ENCODE results near the gene ZNF311.

Gene ZNF311

DNA sequence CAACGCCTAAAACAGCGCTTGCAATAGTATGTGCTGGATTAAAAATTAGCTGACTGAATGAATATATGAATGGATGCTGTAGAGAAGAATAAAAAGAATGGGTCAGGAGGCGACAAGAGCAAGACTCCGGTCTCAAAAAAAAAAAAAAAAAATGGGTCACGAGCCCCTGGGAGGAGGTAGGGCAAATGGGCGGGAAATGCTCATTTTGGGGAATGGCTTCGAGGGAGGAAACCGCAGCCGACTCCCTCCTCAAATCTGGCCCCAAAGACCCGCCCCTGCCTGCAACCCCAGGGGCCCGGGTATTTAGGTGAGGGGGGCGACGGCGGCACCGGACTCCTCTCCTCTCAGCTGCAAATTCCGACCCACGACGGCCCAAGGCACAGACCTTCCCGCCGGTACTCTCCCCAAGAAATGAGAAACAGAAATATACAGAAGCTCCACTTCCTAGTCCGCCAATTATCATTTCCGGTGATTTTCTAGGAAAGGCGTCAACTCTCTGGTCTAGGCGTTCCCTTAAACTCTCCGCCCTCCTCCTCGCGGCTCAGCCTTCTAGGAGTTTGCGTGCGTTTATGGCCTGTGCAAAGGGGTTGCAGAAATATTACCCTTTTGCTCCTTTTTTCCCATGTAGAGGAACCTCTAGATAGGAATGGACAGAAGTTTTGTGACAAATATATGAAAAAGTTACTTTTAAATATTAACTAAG is at the start of gene ZNF311:
TSS of gene ZNF311 (minus strand) at position 133 of the 703 bp plus-strand sequence. CDS start 1,361 bp downstream, outside the sequence.
- peak within 1 kb of the TSS in 16 of 21 experiments; percentile 31 to 87 (median 64) for H3K27ac ChIP-seq
- H3K4me3 ChIP-seq, result peak within 1 kb of the TSS; percentile 34 to 62 (median 46)

DNA sequence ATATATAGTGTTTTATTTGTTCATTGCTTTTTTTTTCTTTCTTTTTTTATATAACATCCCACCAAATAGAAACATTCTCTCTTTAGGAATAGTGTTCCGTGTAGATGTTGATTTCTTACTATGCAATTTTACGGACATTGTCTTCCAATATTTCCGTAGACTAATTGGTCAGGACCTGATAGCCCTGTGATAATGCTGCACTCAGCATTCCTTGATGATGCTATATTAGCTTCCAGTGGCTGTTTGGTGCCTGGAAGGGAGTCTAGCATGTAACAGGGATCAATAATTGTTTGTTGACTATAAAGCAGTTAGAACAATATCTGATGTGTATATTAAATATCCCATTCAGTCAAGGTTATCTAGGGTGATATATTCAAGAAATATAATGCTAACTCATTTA is 46.6 kb upstream of the ZNF311 start:
- no peak overlapping the region for H3K27ac ChIP-seq
- H3K4me3 ChIP-seq, result no peak overlapping the region

DNA sequence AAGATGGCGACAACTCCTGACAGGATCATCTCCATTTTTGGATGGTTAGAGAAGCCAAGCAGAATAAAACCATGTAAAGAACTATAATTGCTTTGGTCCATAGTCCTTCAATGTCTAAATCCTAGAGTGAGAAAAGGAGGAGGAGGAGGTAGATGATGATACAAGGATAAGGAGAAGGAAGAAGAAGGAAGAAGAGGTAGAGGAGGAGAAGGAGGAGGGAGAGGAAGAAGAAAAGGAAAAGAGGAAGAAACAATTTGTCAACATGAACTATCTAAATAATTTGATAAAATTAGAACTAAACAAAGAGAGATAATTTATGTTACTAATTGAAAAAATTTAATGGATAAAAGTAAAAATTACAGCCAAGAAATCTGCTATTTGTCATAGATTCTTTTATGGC is 40.0 kb upstream of the ZNF311 start, which contains the start of gene OR2W1:
TSS of gene OR2W1 (minus strand) at position 101 of the 400 bp plus-strand sequence. CDS start at position 101, 0 bp downstream.
- Histone ChIP-seq H3K27ac (no peak within 1 kb of the TSS), H3K4me3 (no peak within 1 kb of the TSS)

DNA sequence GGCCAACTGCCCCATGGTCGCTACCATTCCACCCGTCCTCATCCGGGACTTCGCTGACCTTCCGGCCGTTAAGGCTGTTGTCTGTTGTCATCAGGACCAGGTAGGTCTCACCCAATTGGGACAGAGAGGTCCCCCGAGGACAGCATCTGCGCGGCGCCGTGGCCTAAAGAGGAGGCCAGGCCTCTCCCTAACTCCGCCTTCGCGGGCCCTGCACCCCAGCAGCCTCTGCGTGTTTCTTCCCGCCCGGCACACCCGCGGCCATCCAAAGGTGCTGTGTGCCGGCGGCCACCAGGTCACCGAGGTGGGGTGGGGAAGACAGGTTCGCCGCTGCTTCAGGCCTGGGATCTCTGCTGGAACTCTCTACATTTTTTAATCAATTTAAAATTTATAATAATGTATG is 30.8 kb upstream of the ZNF311 start:
- no peak overlapping the region for H3K27ac ChIP-seq
- H3K4me3 ChIP-seq, result no peak overlapping the region

DNA sequence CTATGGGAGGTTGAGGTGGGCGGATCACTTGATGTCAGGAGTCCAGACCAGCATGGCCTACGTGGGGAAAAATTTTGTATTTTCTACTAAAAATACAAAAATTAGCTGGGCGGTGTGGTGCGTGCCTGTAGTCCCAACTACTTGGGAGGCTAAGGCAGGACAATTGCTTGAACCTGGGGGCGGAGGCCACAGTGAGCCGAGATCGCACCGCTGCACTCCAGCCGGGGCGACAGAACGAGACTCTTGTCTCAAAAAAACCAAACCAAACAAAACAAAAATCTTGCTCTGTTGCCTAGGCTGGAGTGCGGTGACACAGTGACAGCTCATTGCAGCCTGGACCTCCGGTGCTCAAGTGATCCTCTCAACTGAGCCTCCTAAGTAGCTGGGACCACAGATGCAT is 23.7 kb upstream of the ZNF311 start:
- Histone ChIP-seq H3K4me3 (no peak overlapping the region), H3K27ac (no peak overlapping the region)

DNA sequence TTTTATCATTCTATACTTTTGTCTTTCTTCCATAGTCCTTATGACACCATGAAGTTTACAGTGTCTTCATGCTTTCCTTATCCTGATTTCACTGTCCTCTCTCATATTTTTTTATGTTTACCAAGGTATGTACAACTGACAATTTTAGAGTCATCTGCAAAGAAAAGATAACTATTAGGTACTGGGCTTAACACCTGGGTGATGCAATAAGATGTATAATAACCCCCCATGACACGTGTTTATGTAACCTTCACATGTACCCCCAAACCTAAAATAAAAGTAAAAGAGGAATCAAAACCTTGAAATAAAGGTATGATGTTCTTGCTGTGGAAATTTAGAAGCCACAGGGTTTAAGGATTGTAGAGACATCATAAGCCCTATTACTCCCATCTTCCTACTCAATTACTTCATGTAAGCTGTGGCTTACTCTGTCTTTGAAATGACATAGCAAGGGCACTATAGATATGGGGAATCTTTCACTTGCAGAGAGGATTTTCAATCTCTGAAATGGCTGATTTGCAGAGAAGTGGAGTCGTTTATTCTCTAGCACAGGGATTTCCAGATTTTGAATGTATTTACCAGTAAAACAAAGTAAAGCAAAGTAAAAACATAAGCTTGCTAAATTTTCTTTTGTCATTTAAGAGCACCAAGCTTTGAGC is 20.9 kb upstream of the ZNF311 start:
- H3K27ac ChIP-seq, result no peak overlapping the region
- no peak overlapping the region for H3K4me3 ChIP-seq

DNA sequence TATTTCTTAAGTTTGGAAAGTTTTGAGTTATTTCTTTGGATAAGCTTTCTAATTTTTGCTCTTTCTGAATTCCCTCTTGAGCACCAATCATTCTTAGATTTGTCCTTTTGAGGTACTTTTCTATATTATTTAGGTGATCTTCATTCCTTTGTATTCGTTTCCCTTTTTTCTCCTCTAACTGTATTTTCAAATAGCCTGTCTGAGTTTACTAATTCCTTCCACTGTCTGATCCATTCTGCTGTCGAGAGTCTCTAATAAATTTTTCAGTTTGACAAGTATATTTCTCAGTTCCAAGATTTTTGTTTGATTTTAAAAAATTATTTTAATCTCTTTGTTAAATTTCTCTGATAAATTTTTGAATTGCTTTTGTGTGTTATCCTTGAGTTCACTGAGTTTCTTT is 16.3 kb upstream of the ZNF311 start:
- no peak overlapping the region for H3K27ac ChIP-seq

DNA sequence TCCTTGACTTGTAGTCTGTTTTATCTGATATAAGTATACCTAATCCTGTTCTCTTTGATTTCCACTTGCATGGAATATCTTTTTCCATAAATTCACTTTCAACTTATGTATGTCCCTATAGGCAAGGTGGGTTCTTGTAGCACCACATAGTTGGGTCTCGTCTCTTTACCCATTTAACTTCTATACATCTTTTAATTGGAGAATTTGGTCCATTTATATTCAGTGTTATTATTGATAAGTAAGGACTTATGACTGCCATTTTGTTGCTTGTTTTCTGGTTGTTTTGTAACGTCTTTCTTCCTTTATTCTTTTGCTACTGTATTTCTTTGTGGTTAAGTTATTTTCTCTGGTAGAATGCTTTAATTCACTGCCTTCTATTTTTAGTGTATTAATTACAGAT is 14.5 kb upstream of the ZNF311 start:
- Histone ChIP-seq H3K4me3 (no peak overlapping the region), H3K27ac (no peak overlapping the region)

More for the DNA sequence above, 16.3 kb upstream of the ZNF311 start:
- H3K4me3 ChIP-seq, result no peak overlapping the region

DNA sequence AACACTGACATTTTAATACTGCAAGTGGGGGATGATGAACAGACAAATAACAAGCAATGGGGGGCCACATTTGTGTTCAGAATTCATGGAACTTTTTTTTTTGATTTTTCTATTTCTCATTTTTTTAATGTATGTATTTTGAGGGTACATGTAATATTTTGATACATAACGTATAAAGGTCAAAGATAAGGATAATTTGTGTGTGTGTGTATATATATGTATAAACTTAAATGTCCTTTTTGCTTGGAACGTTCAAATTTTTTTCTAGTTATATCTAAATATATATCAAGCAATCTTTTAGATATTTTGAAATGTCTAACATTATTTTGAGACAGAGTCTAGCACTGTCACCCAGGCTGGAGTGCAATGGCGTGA is 12.3 kb upstream of the ZNF311 start:
- no peak overlapping the region for H3K27ac ChIP-seq
- H3K4me3 ChIP-seq, result peak overlapping the region in 1 of 7 experiments; percentile 34

DNA sequence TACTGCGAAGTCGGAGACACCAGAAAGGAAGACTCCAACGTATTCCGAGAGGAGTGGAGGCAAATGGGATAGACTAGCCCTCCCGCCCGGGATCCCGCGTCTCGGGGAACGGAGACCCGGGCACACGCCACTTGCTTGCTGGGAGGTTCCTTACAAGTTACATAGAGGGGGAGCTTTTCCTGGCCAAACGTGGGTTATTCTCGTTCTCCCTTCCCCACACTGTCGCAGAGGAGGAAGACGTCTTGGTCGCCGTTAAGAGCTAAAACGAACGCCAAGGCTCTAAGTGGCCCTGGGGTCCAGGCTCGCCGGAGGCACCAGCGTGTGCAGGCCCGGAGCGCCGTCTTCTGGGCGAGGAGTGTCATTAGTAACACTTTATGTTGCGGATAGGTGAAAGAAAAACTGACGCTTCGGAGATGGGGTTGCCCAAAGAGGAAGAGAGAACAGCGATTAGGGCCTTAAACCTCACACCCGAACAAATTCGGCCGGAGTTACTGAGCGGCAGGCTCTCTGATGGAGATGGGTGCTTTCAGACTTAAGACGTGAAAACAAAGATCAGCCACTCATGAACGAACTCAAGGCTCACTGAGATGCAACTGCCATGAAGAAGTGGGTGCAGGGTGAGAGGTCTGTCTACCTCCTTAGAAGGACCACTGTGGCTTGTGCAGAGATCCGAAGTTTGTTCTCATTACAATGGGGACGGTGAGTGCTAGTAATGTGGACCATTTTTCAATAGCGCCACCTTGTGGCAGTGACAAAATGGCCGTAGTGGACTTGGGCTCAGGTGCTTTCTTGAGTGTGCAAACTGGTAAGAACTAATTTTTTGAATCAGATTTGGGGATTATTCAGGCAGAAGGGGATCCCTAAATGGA is 11.7 kb upstream of the ZNF311 start:
- peak overlapping the region; percentile 14 to 51 (median 34) for H3K4me3 ChIP-seq
- no peak overlapping the region for H3K27ac ChIP-seq

DNA sequence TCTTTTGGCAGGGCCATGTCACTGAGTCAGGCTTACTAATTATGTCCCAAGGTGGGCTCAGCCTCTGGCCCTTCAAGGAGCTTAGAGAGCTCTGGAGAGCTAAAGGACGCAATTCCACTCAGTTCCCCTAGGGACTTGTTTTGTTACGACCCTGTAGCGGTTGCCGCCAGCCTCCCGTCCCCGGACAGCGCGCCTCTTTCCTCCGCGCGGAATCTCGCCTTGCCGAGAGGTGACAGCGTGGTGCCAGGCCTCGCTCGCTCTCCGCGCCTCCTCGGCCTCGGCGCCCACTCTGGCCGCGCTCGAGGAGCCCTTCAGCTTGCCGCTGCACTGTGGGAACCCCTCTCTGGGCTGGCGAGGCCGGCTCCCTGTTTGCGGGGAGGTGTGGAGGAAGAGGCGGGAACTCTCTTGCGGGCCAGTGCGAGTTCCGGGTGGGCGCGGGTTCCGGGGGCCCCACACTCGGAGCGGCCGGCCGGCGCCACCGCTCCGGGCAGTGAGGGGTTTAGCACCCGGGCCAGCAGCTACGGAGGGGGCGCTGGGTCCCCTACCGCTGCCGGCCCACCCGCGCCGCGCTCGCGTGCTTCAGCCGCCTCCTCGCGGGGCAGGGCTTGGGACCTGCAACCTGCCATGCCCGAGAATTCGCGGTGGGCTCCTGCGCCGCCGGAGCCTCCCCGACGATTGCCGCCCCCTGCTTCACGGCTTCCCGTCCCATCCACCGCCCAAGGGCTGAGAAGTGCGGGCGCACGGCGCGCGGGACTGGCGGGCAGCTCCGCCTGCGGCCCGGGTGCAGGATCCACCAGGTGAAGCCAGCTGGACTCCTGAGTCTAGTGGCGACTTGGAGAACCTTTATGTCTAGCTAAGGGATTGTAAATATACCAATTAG is 9.9 kb upstream of the ZNF311 start:
- H3K27ac ChIP-seq, result no peak overlapping the region
- H3K4me3 ChIP-seq, result peak overlapping the region in 4 of 7 experiments; percentile 6 to 13 (median 8)

DNA sequence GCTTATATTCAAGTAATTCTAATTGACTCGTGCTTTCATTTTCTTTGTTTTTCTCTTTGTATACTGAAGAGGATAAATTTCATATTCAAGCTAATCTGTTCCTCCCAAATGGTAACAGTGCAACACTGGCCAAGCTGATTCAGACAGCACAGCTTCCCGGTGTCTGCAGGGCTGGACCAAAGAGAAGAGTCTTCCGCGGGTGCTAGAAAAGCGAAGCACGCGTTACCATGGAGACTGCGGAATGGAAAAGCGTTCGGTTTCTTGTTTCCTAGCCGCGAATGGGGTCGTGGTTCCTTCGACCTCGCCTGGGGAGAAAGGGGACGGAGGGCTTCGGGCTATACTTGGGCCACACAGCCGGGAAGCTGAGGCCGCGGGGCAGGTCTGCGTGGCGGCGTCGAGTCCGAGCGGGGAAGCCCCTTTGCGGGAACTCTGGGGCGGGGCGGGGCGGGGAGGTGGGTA is 6.2 kb upstream of the ZNF311 start:
- H3K4me3 ChIP-seq, result peak overlapping the region; percentile 12 to 50 (median 29)
- H3K27ac ChIP-seq, result peak overlapping the region in 2 of 21 experiments; percentile 14 to 51

DNA sequence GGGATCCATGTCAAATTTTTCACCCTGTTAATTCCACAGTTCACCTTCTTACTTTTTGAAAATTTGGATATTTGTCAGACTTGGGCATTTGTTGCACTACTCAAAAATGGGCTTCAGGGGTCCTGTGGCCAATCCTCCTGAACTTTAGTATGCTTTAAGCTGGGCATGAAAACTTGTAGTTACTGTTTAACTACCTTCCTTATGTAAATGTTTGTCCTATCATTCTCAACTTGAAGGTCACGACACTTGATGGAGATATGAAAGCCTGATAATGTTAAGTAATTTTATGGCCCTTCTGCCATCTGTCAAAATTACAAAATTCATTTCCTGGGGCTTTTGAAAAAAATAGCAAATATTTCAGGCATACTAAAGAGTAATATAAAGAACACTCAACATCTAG is 4.2 kb upstream of the ZNF311 start:
- Histone ChIP-seq H3K4me3 (no peak overlapping the region), H3K27ac (no peak overlapping the region)

DNA sequence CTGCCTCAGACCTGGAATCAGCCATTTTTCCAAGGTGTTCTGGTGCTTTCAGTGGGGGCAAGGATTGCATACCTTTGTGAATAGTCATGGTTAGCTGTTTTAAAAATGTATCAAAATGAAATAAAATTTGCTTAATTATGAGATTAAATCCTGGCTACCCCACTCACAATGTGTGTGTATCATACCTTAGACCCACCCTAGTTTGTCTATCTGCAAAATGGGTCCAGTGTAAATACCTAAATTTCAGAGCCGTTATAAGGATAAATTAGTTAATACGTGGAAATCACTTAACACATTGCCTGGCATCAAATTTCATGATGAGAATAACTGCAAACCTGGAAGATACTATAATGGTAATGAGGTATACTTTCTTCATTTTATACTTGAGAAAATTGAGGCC is 3.0 kb upstream of the ZNF311 start:
- no peak overlapping the region for H3K4me3 ChIP-seq
- H3K27ac ChIP-seq, result no peak overlapping the region

DNA sequence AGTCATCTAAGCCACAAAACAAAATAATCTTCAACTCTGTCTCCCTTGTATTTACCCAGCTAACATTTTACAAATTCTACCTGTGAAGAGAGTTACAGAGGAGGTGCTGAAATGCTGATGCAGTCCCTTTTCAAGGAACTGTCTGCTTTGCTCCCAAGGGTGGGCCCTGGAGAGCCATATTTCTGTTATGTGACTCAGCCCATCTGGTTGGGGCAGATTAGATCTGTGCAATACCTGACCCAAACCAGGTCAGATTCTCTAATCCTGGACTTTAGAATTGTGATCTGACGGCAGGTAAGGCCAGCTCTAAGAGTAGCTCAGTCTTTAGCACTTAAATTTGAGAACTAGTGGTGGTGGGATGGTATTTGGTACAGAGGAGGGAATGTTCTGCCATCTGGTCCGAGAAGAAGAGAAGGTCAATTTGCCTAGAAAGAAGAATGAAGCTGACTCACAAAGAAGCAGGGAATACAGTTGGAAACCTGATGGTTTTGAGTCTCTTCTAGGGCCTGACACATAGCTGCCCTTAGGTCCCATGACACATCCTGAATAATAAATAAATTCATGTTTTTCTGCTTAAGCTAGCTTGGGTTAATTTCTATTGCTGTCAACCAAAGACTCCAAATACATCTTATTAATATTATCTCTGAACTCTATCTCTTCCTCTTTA is 8.1 kb downstream of the ZNF311 start:
- H3K4me3 ChIP-seq, result no peak overlapping the region
- H3K27ac ChIP-seq, result no peak overlapping the region

DNA sequence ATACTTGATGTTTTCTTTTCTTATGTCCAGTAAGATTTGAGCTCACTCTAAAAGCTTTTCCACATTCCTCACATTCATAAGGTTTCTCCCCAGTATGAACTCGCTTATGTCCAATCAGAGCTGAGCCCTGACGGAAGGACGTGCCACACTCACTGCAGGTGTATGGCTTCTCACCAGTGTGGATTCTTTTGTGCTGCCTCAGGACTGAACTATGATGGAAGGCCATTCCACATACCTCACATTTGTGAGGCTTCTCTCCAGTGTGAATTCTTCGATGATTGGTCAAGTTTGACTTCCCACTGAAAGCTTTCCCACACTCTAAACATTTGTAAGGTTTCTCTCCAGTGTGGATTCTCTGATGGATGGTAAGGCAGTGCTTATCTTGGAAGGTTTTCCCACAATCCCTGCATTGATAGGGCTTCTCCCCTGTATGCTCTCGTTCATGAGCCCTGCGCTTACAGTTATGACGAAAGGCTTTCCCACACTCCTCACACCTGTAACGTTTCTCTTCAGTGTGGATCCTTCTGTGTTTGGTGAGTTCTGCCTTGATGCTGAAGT is 9.9 kb downstream of the ZNF311 start:
- no peak overlapping the region for H3K27ac ChIP-seq
- no peak overlapping the region for H3K4me3 ChIP-seq

DNA sequence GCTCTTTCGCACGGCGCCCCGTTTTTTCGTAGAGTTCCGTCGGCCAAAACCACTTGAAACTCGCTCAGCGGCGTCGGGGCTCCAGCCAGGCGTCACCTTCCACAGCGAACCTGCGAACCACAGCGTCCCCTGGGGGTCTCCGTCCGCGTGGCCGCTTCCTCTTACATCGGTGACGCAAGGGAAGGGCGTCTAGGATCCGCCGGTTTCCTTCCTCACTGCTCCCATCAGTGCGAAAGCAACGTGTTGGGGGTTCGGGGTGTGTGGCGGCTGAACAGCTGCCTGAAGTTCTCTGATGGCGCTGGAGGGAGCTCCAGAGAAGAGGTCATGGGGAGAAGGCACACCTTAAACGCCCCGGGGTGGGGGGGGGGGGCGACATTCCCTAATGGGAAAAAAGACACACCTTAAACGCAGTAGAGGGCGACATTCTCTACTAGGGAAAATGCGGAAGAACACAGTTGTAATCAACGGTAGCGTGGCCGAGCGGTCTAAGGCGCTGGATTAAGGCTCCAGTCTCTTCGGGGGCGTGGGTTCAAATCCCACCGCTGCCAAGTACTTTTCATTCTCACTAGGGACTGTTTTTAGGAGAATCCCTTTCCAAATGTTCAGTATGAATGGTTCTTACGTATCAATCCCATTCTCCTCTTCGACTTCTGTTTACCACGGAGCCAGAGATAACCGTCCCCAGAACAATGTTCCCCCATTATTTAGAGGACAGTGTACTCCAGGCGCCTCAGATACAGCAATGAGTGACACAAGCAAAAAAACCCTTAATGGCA is 16.4 kb downstream of the ZNF311 start:
- Histone ChIP-seq H3K4me3 (peak overlapping the region in 6 of 7 experiments; percentile 7 to 31 (median 19)), H3K27ac (no peak overlapping the region)

Measured in skin epidermis (tissue), 12 donors.